NAMALWA (cell line): ENCODE results near the gene WRAP73.
A peak's percentile ranks its signal among the peaks of the same experiment; 100 is the strongest.

Experiments used
- DNase-seq: peaks from one replicate; pipeline ENCODE4 v3.0.0-alpha.2; 2015; ENCODE audit warnings: low spot score

The WRAP73 gene, protein sequence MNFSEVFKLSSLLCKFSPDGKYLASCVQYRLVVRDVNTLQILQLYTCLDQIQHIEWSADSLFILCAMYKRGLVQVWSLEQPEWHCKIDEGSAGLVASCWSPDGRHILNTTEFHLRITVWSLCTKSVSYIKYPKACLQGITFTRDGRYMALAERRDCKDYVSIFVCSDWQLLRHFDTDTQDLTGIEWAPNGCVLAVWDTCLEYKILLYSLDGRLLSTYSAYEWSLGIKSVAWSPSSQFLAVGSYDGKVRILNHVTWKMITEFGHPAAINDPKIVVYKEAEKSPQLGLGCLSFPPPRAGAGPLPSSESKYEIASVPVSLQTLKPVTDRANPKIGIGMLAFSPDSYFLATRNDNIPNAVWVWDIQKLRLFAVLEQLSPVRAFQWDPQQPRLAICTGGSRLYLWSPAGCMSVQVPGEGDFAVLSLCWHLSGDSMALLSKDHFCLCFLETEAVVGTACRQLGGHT

GRCh38 chr1:3649342-3650247, at the start of gene WRAP73:
TSS of gene WRAP73 (minus strand) at chr1:3650103. CDS start at chr1:3649999, 104 bp downstream.
- DNase-seq, result peak; percentile 99

GRCh38 chr1:3699596-3699995, 49.7 kb upstream of the WRAP73 start:
- no peak for DNase-seq

GRCh38 chr1:3698660-3699408, 48.9 kb upstream of the WRAP73 start:
- DNase-seq, result no peak

DNA sequence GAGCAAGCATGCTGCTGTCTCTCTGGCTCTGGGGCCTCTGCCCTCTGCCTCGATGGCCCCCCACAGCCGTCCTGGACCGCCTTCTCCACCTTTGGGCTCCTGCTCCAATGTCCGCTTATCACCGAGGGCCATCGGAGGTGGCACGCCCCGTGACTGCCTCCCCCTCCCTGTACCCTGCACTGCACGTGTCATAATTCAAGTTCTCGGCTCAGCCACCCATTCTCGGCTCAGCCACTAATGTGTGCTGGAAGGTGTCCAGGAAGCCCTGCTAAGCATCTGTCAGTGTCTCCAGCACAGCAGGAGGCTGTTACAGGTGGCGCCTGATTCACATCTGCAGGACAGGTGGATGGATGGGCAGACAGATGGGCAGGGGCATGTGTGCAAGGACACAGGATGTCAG, 47.9 kb upstream of the WRAP73 start:
- peak; percentile 29 for DNase-seq

GRCh38 chr1:3697104-3697503, 47.2 kb upstream of the WRAP73 start:
- no peak for DNase-seq

GRCh38 chr1:3696689-3697088, 46.8 kb upstream of the WRAP73 start:
- DNase-seq, result no peak

DNA sequence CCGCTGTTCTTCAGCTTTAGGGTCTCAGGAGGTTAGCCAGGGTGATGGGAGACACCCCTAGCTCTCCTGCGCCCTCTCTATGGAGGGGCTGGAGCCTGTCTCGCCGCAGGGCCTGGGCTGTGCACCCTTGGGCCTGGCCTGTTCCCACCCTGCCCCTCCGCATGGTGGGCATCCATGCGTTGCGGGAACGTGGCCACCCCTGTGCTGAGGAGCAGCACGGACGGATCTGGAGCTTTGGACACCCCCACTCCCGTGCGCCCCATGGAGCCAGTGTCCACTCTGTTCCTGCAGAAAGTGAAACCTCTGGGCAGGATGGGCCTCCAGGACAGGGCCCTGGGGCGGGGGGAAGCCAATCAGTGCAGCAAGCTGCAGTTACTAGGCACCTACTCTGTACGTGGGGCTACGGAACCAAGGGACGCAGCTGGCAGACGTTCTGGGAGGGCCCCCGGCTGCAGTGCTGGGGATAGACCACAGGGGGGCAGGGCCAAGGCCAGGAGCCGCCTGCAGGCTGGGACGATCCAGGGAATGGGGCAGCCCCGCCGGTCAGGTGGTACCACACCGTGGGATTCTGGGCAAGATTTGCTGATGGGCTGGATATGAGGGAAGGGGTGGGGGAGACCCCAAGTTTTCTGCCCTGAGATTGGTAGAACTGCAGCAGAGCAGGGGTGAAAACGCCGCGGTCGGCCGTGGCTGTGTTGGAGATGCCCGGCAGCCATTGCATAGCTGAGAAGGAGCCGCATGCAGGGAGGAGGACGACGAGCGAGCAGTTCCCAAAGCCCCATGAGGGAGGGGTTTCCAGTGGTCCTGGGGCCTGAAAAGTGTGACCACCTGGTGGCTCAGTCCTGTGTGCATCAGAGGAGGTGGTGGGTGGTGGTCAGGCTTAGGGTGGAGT, 45.7 kb upstream of the WRAP73 start:
- peak; percentile 67 for DNase-seq

DNA sequence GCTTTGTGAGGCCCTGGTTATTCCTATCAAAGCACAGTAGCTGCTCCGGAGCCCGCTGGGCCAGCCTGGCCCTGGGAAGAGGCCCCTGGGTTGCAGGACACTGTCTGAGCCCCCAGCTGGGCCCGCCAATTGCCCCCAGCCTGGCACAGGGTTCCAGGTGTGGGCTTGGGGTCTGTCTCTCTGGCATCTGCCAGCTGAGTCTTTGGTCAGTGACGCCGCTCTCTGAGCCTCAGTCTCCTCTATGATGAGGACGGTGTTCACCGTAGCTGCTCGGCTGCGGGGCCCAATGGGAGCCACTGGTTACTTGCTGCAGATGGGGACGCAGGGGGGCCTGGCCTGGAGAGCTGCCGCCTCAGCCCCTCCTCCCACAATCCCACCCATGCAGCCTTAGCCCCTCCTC, 43.4 kb upstream of the WRAP73 start:
- no peak for DNase-seq

GRCh38 chr1:3692598-3692997, 42.7 kb upstream of the WRAP73 start:
- DNase-seq, result no peak

DNA sequence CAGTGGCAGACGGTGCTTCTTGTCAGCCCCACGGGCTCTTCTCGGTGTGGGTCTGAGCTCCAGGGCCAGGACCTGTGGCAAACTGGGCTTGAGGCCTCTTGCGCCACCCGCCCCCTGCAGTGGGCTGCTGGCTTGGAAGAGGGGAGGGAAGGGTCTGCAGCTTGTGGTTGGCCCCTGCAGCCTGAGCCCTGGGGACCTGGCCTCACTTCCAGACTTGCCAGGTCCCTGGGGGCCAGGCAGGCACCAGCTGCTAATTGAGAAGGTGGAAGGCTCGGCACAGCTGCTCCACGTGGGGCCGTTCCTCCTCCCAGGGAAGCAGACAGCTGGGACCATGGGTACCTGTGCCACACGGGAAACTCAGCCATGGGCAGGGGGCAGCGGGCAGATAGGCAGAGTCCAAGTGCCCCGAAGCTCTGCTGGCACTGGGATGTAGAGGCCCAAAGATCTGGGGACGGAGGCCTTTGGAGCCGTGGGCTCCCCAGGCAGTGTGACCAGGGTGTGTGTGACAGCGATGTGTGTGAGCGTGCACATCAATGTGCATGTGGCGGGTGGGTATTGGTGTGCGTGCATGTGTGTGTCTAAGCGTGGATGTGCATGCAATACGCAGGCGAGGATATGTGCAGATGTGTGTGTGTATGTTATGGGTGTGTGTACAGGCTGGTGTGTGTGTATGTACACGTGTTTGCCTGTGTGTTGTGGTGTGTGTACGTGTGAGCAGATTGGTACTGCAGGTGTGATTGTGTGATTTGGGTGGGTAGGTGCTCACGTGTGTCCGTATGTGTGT, 41.7 kb upstream of the WRAP73 start:
- no peak for DNase-seq

GRCh38 chr1:3690282-3691065, 40.6 kb upstream of the WRAP73 start:
- DNase-seq, result no peak

GRCh38 chr1:3689138-3689750, 39.3 kb upstream of the WRAP73 start:
- DNase-seq, result no peak

- no peak for DNase-seq
Observed at GRCh38 chr1:3688356-3689137, 38.6 kb upstream of the WRAP73 start.

DNA sequence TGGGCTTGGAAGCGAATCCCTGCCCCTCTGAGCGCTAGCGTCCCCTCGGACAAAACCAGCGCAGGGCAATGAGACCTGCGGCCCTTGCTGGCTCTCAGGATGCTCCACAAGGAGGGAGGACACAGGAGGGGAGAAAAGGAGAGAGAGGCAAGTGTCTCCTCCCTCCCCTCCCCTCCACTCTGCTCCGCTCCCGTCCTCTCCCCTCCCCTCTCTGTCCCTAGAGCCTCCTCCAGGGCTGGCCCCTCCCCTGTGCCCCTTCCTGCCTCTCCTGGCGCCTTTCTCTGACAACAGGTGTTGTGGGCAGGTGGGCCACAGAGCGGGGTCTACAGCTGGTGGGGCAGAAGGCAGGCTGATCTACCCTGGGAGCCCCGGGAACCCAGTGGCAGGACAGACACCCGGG, 37.6 kb upstream of the WRAP73 start:
- no peak for DNase-seq

DNA sequence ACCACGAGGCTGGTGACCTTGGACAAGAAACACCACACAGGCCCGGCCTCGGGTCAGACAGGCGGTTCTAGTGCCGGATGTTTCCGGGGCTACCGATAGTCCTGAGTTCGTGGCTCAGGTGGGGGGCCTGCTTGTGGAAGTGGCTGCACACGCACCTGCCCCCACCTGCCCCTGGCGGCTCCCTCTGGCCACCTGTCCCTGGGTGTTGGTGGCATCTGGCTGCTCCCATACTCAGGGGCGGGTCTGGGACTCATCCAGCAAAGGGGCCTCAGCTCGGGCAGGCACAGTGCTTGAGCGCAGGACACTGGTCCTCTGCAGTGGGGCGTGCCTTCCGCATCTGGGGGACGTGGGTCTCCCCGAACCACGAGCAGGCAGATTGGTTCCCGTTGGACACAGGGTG, 36.0 kb upstream of the WRAP73 start:
- no peak for DNase-seq

GRCh38 chr1:3685222-3685621, 35.3 kb upstream of the WRAP73 start:
- no peak for DNase-seq

- no peak for DNase-seq
Observed at GRCh38 chr1:3683992-3684391, 34.1 kb upstream of the WRAP73 start.

DNA sequence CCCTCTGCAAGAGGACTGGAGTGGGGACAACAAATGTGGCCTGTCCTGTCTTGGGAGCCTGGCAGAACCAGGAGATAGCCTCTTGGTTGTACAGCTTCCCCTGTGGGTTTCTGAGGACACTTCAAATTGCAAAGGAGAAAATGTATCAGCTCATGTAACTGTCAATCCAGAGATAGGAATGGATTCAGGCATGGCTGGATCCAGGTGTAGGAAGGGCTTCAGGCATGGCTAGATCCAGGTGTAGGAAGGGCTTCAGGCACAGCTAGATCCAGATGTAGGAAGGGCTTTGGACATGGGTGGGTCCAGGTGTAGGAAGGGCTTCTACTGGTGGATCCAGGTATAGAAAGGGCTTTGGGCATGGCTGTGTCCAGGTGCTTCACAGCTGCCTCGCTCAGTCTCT, 33.3 kb upstream of the WRAP73 start:
- DNase-seq, result peak; percentile 30
